Thyroid gland (tissue), 4 donors: Measurements from ENCODE around the gene PIP4K2A. TPM values are rescaled to one million over a fixed set of nuclear protein-coding genes. Genes with fewer than 3 reads are reported as not detected.

Experiments used
- DNase-seq, 2 donors: peaks; one replicate each; pipeline ENCODE4 v3.0.0-alpha.2; 2019
- H3K27ac ChIP-seq, 3 donors: fragments of 200-600 bp; sonication (generic); 1 replicate in 2 of 3; 2 replicates in 1 of 3; pipeline ENCODE4 v1.5.1; 2016 to 2019; ENCODE audit warnings: mild to moderate bottlenecking in 1 of 3, moderate library complexity in 1 of 3
- H3K27me3 ChIP-seq: fragments of 200-600 bp; sonication (generic); one replicate; pipeline ENCODE4 v1.5.1; 2019
- H3K36me3 ChIP-seq, 2 donors: fragments of 200-600 bp; sonication (generic); one replicate each; pipeline ENCODE4 v1.5.1; 2016 to 2019
- H3K4me1 ChIP-seq, 2 donors: fragments of 200-600 bp; sonication (generic); one replicate each; pipeline ENCODE4 v1.5.1; 2017 to 2019
- H3K4me3 ChIP-seq, 3 donors: fragments of 200-600 bp; sonication (generic); replicated peaks in 1 of 3; 1 replicate in 2 of 3; 2 replicates in 1 of 3; pipeline ENCODE4 v1.5.1; 2016; ENCODE audit warnings: mild to moderate bottlenecking in 1 of 3
- H3K9me3 ChIP-seq: fragments of 200-600 bp; sonication (generic); one replicate; pipeline ENCODE4 v1.5.1; 2017
- POLR2A ChIP-seq, 2 donors: fragments of 450-650 bp; IDR thresholded peaks; one replicate each; pipeline ENCODE4 v1.6.1; 2017; ENCODE audit warnings: antibody characterized with exemption in 2 of 2, mild to moderate bottlenecking in 2 of 2, moderate library complexity in 1 of 2
- WGBS, 2 donors: methylation state at CpG; one replicate each; pipeline ENCODE4 v1.1.5; 2017; 5-methylcytosine and 5-hydroxymethylcytosine counted together
- intact Hi-C: fragments of 100-400 bp; cut with DNase I; formaldehyde crosslinking; loops from one replicate; pipeline ENCODE4 v1.15.1; 2023
- total RNA-seq, 4 donors: library from RNA; depleted of rRNA; stranded (reverse); fragments of >200 nt; gene quantifications; one replicate each; pipeline ENCODE4 v1.2.3, GENCODE V29; 2016
- TF ChIP-seq, protein P1 (sequence below), 6 experiments: fragments of 200-600 bp in 3 of 6; fragments of 450-650 bp in 3 of 6; sonication (generic) in 3 of 6; IDR thresholded peaks; one replicate each; pipeline ENCODE4 v1.5.1; 2016 to 2019; ENCODE audit warnings: antibody characterized with exemption in 6 of 6, mild to moderate bottlenecking in 2 of 6, inconsistent platforms in 1 of 6, moderate library complexity in 1 of 6

The PIP4K2A gene
- total RNA-seq, 4 donors from 2014 or later, result 16.5 to 23.2 (median 19.3) TPM

DNA sequence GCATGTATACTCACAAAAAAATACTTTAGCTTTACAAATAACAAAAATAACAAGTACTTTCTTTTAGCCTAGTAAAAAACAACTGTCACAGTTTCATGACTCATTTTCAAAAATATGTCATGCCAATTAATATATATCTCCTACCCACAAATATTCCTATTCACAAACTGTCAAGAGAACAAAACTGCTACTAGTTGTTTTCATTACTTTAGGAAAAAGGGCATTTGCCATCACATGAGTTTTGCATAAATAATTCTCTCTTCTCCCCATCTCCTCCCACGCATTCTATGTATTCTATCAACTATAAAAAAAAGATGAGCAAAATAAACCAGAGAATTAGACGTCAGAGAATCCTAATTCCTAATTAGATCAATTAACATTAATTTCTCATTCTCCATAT lies 87.6 kb downstream of the PIP4K2A start:
- WGBS, 2 donors, result 92 to 93% methylated on average over 2 of the region's 2 CpGs
- Histone ChIP-seq H3K36me3 (no peaks in the 10 kb centered on the region), H3K27me3 (no peaks in the 10 kb centered on the region), H3K4me1 (peaks cover 25 to 33% of the 10 kb centered on the region in 2 donors), H3K9me3 (no peaks in the 10 kb centered on the region), H3K27ac (no peak overlapping the region), H3K4me3 (no peak overlapping the region)
- no peak for DNase-seq
- no peak for TF ChIP-seq POLR2A (IDR thresholded peaks at IDR 0.05)
- TF ChIP-seq, protein P1, sequence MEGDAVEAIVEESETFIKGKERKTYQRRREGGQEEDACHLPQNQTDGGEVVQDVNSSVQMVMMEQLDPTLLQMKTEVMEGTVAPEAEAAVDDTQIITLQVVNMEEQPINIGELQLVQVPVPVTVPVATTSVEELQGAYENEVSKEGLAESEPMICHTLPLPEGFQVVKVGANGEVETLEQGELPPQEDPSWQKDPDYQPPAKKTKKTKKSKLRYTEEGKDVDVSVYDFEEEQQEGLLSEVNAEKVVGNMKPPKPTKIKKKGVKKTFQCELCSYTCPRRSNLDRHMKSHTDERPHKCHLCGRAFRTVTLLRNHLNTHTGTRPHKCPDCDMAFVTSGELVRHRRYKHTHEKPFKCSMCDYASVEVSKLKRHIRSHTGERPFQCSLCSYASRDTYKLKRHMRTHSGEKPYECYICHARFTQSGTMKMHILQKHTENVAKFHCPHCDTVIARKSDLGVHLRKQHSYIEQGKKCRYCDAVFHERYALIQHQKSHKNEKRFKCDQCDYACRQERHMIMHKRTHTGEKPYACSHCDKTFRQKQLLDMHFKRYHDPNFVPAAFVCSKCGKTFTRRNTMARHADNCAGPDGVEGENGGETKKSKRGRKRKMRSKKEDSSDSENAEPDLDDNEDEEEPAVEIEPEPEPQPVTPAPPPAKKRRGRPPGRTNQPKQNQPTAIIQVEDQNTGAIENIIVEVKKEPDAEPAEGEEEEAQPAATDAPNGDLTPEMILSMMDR (IDR thresholded peaks at IDR 0.05), result no peak
- intact Hi-C loops, result no loop called here

DNA sequence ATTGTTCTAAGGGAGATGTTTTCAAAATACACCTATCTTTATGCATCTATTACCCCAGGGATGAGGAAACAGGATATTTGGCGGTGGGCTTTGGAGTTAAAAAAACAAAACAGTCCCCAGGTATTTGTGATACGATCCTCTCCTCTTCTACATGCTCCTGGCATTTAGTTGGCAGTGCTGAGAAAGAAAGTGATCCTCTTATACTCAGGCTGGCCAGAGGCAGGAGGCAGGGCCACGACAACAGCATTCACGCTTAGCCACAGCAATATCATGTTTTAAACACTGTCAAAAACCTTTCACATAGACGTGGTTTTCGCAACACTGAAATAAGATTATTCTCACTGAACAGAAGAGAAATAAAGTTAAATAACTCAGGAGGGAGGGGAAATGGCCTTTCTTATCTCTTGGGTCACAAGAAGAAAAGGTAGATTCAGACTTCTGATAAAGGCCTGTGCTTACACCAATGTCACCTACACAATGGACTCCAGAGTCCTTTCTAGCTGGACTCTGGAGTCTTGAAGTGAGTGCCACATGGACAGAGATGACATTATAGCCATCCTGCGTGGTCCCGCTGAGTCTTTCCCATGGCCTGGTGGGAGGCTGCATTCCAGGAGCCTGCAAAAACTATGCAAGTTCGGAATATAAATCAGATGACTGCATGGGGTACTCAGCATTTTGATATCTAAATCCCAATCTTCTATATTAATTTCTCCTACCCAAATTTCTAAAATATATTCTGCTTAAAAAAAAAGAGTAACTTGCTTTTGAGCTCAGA lies 88.7 kb downstream of the PIP4K2A start:
- WGBS, 2 donors, result 70 to 73% methylated on average over 9 of the region's 9 CpGs

DNA sequence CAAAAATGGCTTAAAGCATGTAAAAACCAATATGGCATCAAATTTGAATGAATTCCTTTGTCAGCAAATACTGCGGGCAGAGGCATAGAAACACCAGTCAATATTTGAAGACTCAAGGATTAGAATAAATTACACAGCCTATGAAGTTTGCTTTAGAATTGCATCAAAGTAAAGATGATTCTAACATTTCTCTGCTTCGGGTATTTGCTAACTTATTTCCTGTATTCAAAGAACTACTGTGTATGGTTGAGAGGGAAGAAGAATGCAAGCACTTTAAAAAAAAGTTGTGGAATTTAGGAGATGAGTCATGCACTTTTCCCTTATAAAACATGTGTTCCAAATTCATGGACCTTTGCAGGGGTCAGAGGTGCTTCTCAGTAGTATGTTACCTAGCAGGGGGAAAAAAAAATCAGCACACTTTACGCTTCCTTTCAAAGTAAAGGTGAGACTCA lies 90.1 kb downstream of the PIP4K2A start:
- intact Hi-C loops, result no loop called here
- H3K27ac ChIP-seq, result peak overlapping the region in 2 of 3 donors; percentile 44 to 70

More for the DNA sequence above, 88.7 kb downstream of the PIP4K2A start:
- H3K27me3 ChIP-seq, result no peaks in the 10 kb centered on the region
- DNase-seq, result no peak
- peaks cover 25 to 44% of the 10 kb centered on the region in 2 donors for H3K4me1 ChIP-seq
- no peak overlapping the region for H3K4me3 ChIP-seq
- peak overlapping the region in 2 of 3 donors; percentile 44 to 70 for H3K27ac ChIP-seq
- intact Hi-C loops, result no loop called here
- TF ChIP-seq POLR2A (IDR thresholded peaks at IDR 0.05), result no peak
- TF ChIP-seq, protein P1 (IDR thresholded peaks at IDR 0.05), result no peak
- no peaks in the 10 kb centered on the region for H3K9me3 ChIP-seq
- H3K36me3 ChIP-seq, result no peaks in the 10 kb centered on the region

DNA sequence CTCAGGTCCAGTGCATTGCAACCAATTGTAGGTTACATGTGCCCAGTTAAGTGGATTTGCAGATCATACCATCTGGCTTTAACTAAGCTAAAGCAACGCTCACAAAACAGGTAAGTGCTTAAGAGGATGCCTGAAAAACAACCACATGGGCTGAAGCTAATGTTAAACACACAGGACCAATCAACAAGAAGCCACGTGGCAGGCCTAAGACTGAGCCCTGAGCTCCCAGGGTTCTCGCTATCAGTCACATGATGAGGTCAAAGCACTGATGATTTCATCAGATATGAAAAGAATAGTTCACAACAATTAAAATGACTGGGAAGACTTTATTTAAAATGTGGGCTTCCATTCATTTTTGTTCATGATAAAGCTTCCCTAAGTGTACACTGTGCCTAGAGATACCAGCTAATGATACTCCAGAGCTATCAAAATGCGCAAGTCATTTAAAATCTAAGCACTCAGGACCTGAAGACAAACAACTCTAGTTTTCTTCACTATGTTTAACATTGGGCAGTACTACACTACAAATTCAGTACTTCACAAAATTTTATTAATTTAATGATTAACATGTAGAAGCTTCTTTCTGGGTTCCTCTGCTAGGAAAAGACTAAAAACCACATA lies 90.6 kb downstream of the PIP4K2A start:
- no peak for TF ChIP-seq POLR2A (IDR thresholded peaks at IDR 0.05)
- TF ChIP-seq, protein P1 (IDR thresholded peaks at IDR 0.05), result no peak
- no peaks in the 10 kb centered on the region for H3K9me3 ChIP-seq
- no peak for DNase-seq
- WGBS, 2 donors, result 87 to 94% methylated on average over 4 of the region's 4 CpGs
- intact Hi-C loops, result no loop called here
- H3K27me3 ChIP-seq, result no peaks in the 10 kb centered on the region
- no peaks in the 10 kb centered on the region for H3K36me3 ChIP-seq
- peak overlapping the region in 2 of 3 donors; percentile 44 to 70 for H3K27ac ChIP-seq
- peaks cover 25 to 58% of the 10 kb centered on the region in 2 donors for H3K4me1 ChIP-seq
- H3K4me3 ChIP-seq, result no peak overlapping the region

More for the DNA sequence above, 90.1 kb downstream of the PIP4K2A start:
- DNase-seq, result no peak
- Histone ChIP-seq H3K4me3 (no peak overlapping the region), H3K27me3 (no peaks in the 10 kb centered on the region), H3K4me1 (peaks cover 25 to 57% of the 10 kb centered on the region in 2 donors), H3K36me3 (no peaks in the 10 kb centered on the region), H3K9me3 (no peaks in the 10 kb centered on the region)
- TF ChIP-seq, protein P1 (IDR thresholded peaks at IDR 0.05), result no peak
- no peak for TF ChIP-seq POLR2A (IDR thresholded peaks at IDR 0.05)
- WGBS, 2 donors, result 60% methylated on average over 3 of the region's 3 CpGs
